Right cardiac atrium (tissue), 5 donors: ENCODE measurements around the gene ATP5F1E. TPM values are rescaled to one million over a fixed set of nuclear protein-coding genes. Genes with fewer than 3 reads are reported as not detected.

Experiments used
- ATAC-seq, 2 donors: fragments of 200-7000 bp; cut with Tn5 transposase; one replicate each; pipeline versions ENCODE4 v1.8.0 to v1.9.1; 2020; ENCODE audit warnings: moderate library complexity in 2 of 2, mild to moderate bottlenecking in 1 of 2
- DNase-seq, 3 donors: peaks; one replicate each; pipeline ENCODE4 v3.0.0-alpha.2; 2020
- H3K27ac ChIP-seq: one replicate; pipeline ENCODE4 v1.5.1; 2013; ENCODE audit warnings: mild to moderate bottlenecking, low read length, control low read depth, moderate library complexity
- H3K27me3 ChIP-seq: one replicate; pipeline ENCODE4 v1.6.1; 2013; ENCODE audit not compliant: control insufficient read depth, insufficient read depth
- H3K4me1 ChIP-seq: one replicate; pipeline ENCODE4 v1.6.1; 2013; ENCODE audit warnings: low read length; ENCODE audit not compliant: control insufficient read depth, insufficient read depth
- H3K4me3 ChIP-seq: one replicate; pipeline ENCODE4 v1.5.1; 2013; ENCODE audit warnings: low read length, control low read depth
- H3K9me3 ChIP-seq: one replicate; pipeline ENCODE4 v1.6.1; 2013; ENCODE audit warnings: low read length; ENCODE audit not compliant: control insufficient read depth
- WGBS: extraction: QIAGEN DNeasy Blood & Tissue Kit; methylation state at CpG from one replicate; pipeline ENCODE4 v1.1.7; 2013; 5-methylcytosine and 5-hydroxymethylcytosine counted together
- intact Hi-C, 4 donors: fragments of 100-400 bp; cut with DNase I; formaldehyde crosslinking; loops; one replicate each; pipeline versions ENCODE4 v1.11.0 to v1.14.0; 2022 to 2023
- polyA plus RNA-seq: library from polyadenylated mRNA; stranded (reverse); fragments of 200-250 nt; gene quantifications from one replicate; pipeline ENCODE4 v1.2.3, GENCODE V29; 2013
- total RNA-seq, 4 donors: library from RNA; stranded (reverse); fragmentation: NEBNext Ultra II Directional; extraction: Animal tissue kit (Norgen Biotek cat#: 25700); gene quantifications; one replicate each; pipeline ENCODE4 v1.2.1, GENCODE V29; 2021
- donor health status: healthy with polysubstance abuse.
- donor health status: DM: no; HTN: yes; CAD: no.
- donor health status: DM: no; HTN: no; CAD: no.
- donor health status: DM: no; HTN: yes; CAD: no; lungs with severe emphysema.
- donor health status: DM: yes; HTN: yes; CAD: no.

Gene ATP5F1E
- total and polyA plus RNA-seq, 5 donors, result 109 to 131 (median 128) TPM

- H3K27ac ChIP-seq, result no peak overlapping the region
- ATAC-seq (no peak), DNase-seq (no peak)
- H3K4me3 ChIP-seq, result no peak overlapping the region
- WGBS, result 70% methylated on average over 6 of the region's 6 CpGs
- peaks cover 3% of the 10 kb centered on the region for H3K4me1 ChIP-seq
- no peaks in the 10 kb centered on the region for H3K9me3 ChIP-seq
- no peaks in the 10 kb centered on the region for H3K27me3 ChIP-seq
- intact Hi-C loops, result no loop called here
Observed at GRCh38 chr20:58978351-58979190, 53.6 kb downstream of the ATP5F1E start.

- Histone ChIP-seq H3K27ac (no peak overlapping the region), H3K9me3 (no peaks in the 10 kb centered on the region), H3K27me3 (no peaks in the 10 kb centered on the region), H3K4me1 (no peaks in the 10 kb centered on the region), H3K4me3 (no peak overlapping the region)
- ATAC-seq (no peak), DNase-seq (no peak)
- WGBS, result 91% methylated on average over 3 of the region's 3 CpGs
- intact Hi-C loops, result no loop called here
Observed at GRCh38 chr20:58976061-58976730, 55.9 kb downstream of the ATP5F1E start.

Other genes with a start within 250 kb of the ATP5F1E start
- under 1 TPM; 0.42 to 0.74 (median 0.50) TPM for gene GNAS-AS1, start 181.4 kb downstream of the ATP5F1E start, total RNA-seq
- gene GNAS-AS1, start 181.4 kb downstream of the ATP5F1E start, polyA plus RNA-seq, result 0.32 TPM
- gene GNAS, start 179.6 kb downstream of the ATP5F1E start, total RNA-seq, result 1,000 to 10,000 TPM; 1,230 to 1,665 (median 1,377) TPM
- gene GNAS, start 179.6 kb downstream of the ATP5F1E start, polyA plus RNA-seq, result 1,885 TPM
- 10 to 100 TPM; 26.4 to 33.0 (median 28.9) TPM for gene NELFCD, start 51.1 kb downstream of the ATP5F1E start, total RNA-seq
- gene NELFCD, start 51.1 kb downstream of the ATP5F1E start, polyA plus RNA-seq, result 19.2 TPM
- 100 to 1,000 TPM; 136 to 166 (median 142) TPM for gene CTSZ, start 25.1 kb downstream of the ATP5F1E start, total RNA-seq
- 149 TPM for gene CTSZ, start 25.1 kb downstream of the ATP5F1E start, polyA plus RNA-seq
- gene TUBB1, start 12.9 kb downstream of the ATP5F1E start, total RNA-seq, result under 1 TPM in 3 of 4 donors, not detected in 1; 0.11 to 0.17 (median 0.12) TPM
- 0.09 TPM for gene TUBB1, start 12.9 kb downstream of the ATP5F1E start, polyA plus RNA-seq
- 10 to 100 TPM; 32.1 to 49.0 (median 41.3) TPM for gene PRELID3B, start 10.5 kb upstream of the ATP5F1E start, total RNA-seq
- gene PRELID3B, start 10.5 kb upstream of the ATP5F1E start, polyA plus RNA-seq, result 18.3 TPM
- gene ZNF831, start 131.5 kb upstream of the ATP5F1E start, total RNA-seq, result under 1 TPM; 0.06 to 0.18 (median 0.16) TPM
- 0.05 TPM for gene ZNF831, start 131.5 kb upstream of the ATP5F1E start, polyA plus RNA-seq